HCT116 (cell line): ENCODE measurements around the gene TNRC6C. TPM values are rescaled to one million over a fixed set of nuclear protein-coding genes. Genes with fewer than 3 reads are reported as not detected.

ENCODE experiments used
- ELF1 ChIP-seq: IDR thresholded peaks from 2 replicates; pipeline ENCODE4 v1.6.1; 2012; ENCODE audit warnings: low read depth, borderline replicate concordance
- EZH2phosphoT487 ChIP-seq: fragments of 200-600 bp; IDR thresholded peaks from 2 replicates; pipeline ENCODE4 v1.6.1; 2018; ENCODE audit warnings: antibody characterized with exemption, borderline replicate concordance
- JUND ChIP-seq: IDR thresholded peaks from 2 replicates; pipeline ENCODE4 v1.6.1; 2012
- ZBTB33 ChIP-seq: IDR thresholded peaks from 2 replicates; pipeline ENCODE4 v1.6.1; 2011; ENCODE audit warnings: mild to moderate bottlenecking, low read length, moderate library complexity; ENCODE audit not compliant: insufficient replicate concordance; ENCODE audit errors: extremely low read depth
- total RNA-seq: library from RNA; stranded (reverse); gene quantifications from one replicate; pipeline ENCODE4 v1.2.1, GENCODE V29; 2021; ENCODE audit not compliant: unreplicated experiment
- TF ChIP-seq, protein P1 (sequence below), 3 experiments: fragments of 200-600 bp in 1 of 3; sonication (generic) in 1 of 3; IDR thresholded peaks in 2 of 3; conservative IDR thresholded peaks in 1 of 3; 2 replicates each; pipeline ENCODE4 v1.5.1; 2012 to 2017; ENCODE audit warnings: low read depth in 2 of 3, low read length in 2 of 3, antibody characterized with exemption in 1 of 3, borderline replicate concordance in 1 of 3, control low read depth in 1 of 3, mild to moderate bottlenecking in 1 of 3, mixed read lengths in 1 of 3, mixed run types in 1 of 3, moderate library complexity in 1 of 3; ENCODE audit not compliant: insufficient read depth in 1 of 3
- TF ChIP-seq, protein P2 (sequence below): IDR thresholded peaks from 2 replicates; pipeline ENCODE4 v1.6.1; 2012
- TF ChIP-seq, protein P3 (sequence below): IDR thresholded peaks from 2 replicates; pipeline ENCODE4 v1.6.1; 2012

TNRC6C gene
- total RNA-seq, 1 experiment from 2014 or later, result 23.4 TPM

DNA sequence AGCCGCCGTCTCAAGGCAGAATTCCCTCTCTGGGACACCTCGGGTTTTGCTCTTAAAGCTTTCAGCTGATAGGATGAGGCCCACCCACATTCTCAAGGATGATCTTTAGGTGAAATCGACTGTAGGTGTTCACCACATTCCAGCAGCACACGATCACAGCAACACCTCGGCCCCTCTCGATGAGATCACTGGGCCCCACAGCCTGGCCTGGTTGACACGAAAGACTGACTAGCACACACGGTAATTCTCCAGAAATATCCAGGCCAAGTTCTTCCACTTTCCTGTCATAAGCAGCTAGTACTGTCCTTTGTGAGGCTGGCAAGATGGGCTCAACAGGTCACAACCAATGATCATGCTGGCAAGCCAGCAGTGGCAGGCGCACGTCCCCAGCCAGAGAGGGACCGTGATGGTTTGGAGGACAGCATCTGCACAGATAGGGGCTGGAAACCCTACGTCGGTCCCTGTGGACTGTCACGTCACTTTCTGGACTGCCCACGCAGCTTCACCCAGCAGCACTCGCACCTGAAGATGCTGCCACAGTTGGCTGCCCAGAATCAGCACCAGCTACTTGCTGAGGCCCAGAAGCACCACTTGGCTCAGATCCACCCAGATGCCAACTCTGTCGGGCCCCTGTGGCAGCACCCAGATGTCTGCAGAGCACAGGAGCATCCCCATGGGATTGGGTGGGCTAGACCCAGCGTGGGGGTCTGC is 152.7 kb downstream of the TNRC6C start (continued):
- TF ChIP-seq ZBTB33, result no peak
- TF ChIP-seq, protein P1, sequence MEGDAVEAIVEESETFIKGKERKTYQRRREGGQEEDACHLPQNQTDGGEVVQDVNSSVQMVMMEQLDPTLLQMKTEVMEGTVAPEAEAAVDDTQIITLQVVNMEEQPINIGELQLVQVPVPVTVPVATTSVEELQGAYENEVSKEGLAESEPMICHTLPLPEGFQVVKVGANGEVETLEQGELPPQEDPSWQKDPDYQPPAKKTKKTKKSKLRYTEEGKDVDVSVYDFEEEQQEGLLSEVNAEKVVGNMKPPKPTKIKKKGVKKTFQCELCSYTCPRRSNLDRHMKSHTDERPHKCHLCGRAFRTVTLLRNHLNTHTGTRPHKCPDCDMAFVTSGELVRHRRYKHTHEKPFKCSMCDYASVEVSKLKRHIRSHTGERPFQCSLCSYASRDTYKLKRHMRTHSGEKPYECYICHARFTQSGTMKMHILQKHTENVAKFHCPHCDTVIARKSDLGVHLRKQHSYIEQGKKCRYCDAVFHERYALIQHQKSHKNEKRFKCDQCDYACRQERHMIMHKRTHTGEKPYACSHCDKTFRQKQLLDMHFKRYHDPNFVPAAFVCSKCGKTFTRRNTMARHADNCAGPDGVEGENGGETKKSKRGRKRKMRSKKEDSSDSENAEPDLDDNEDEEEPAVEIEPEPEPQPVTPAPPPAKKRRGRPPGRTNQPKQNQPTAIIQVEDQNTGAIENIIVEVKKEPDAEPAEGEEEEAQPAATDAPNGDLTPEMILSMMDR (IDR thresholded peaks at IDR 0.05 in 2 of 3, conservative IDR thresholded peaks at IDR 0.05 in 1 of 3; ENCODE audit: borderline replicate concordance in 1 of 3, insufficient read depth in 1 of 3, low read depth in 2 of 3, low read length in 2 of 3), result no peak
- TF ChIP-seq ELF1, result no peak
- TF ChIP-seq, protein P2, sequence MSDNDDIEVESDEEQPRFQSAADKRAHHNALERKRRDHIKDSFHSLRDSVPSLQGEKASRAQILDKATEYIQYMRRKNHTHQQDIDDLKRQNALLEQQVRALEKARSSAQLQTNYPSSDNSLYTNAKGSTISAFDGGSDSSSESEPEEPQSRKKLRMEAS, result no peak
- TF ChIP-seq, protein P3, sequence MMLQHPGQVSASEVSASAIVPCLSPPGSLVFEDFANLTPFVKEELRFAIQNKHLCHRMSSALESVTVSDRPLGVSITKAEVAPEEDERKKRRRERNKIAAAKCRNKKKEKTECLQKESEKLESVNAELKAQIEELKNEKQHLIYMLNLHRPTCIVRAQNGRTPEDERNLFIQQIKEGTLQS, result no peak
- TF ChIP-seq EZH2phosphoT487, result no peak
- TF ChIP-seq JUND, result no peak
- TF ChIP-seq, all 23 proteins: peak for 0
